ENCODE results near the gene USP30. TPM values are rescaled to one million over a fixed set of nuclear protein-coding genes. Genes with fewer than 3 reads are reported as not detected.

USP30 gene
- total RNA-seq, 1 experiment from 2014 or later, result 7.8 TPM

- peak within 1 kb of the TSS; percentile 35 for H3K4me2 ChIP-seq (ENCODE audit: insufficient read depth, insufficient read length, low read length)
- H2AFZ ChIP-seq (ENCODE audit: low read length), result peak within 1 kb of the TSS; percentile 59
- H3K27ac ChIP-seq (ENCODE audit: insufficient read length, low read depth, low read length), result no peak within 1 kb of the TSS
- no peaks in the 10 kb centered on the region for H3K79me2 ChIP-seq (ENCODE audit: insufficient read depth, low read length)
- H3K9me3 Mint-ChIP-seq, result no peaks in the 10 kb centered on the region
- H3K27ac Mint-ChIP-seq, result no peak within 1 kb of the TSS
- TF ChIP-seq CTCF (conservative IDR thresholded peaks at IDR 0.05), result no peak
- no peak within 1 kb of the TSS for H2BK120ac ChIP-seq (ENCODE audit: low read depth, low read length, poor library complexity, severe bottlenecking)
- H3K23me2 ChIP-seq (ENCODE audit: insufficient read length, low read depth, low read length, poor library complexity, severe bottlenecking), result no peaks in the 10 kb centered on the region
- H3K9ac ChIP-seq (ENCODE audit: extremely low read depth, insufficient read length, low read length), result no peak within 1 kb of the TSS
- H3K18ac ChIP-seq (ENCODE audit: insufficient read length, low read depth, low read length), result no peak within 1 kb of the TSS
- no peak within 1 kb of the TSS for H3K14ac ChIP-seq (ENCODE audit: insufficient read depth, low read length)
- H3T11ph ChIP-seq (ENCODE audit: low read length), result no peak within 1 kb of the TSS
- H2BK20ac ChIP-seq (ENCODE audit: low read depth, low read length, poor library complexity, severe bottlenecking), result no peak within 1 kb of the TSS
- H2BK15ac ChIP-seq (ENCODE audit: low read depth, low read length), result no peak within 1 kb of the TSS
- no peak within 1 kb of the TSS for H4K8ac ChIP-seq (replicated peaks; ENCODE audit: insufficient read length, low read depth, low read length)
- peaks cover 19% of the 10 kb centered on the region for H3K27me3 Mint-ChIP-seq (ENCODE audit: low read depth)
- no peak within 1 kb of the TSS for H3K23ac ChIP-seq (ENCODE audit: insufficient read length, low read depth, low read length)
- H4K91ac ChIP-seq (ENCODE audit: insufficient read length, low read depth, low read length), result no peak within 1 kb of the TSS
- no peak within 1 kb of the TSS for H2AK5ac ChIP-seq (ENCODE audit: insufficient read length, low read length)
- no peak within 1 kb of the TSS for H3K4ac ChIP-seq (ENCODE audit: low read depth, low read length)
- H2BK5ac ChIP-seq (ENCODE audit: insufficient read length, low read length), result no peak within 1 kb of the TSS
- H4K5ac ChIP-seq (ENCODE audit: insufficient read length, low read depth, low read length), result no peak within 1 kb of the TSS
- H3K56ac ChIP-seq (ENCODE audit: insufficient read length, low read depth, low read length), result no peak within 1 kb of the TSS
- WGBS (ENCODE audit: extremely low coverage, insufficient read length, low lambda C conversion rate), result no CpG with 5 or more reads among the region's 30 CpGs
- no peaks in the 10 kb centered on the region for H3K27me3 ChIP-seq (ENCODE audit: insufficient read depth, low read length)
- H4K20me1 ChIP-seq (ENCODE audit: control insufficient read depth, insufficient read depth, insufficient read length), result no peaks in the 10 kb centered on the region
- no peaks in the 10 kb centered on the region for H3K9me3 ChIP-seq (ENCODE audit: control insufficient read depth, low read depth, low read length)
- H3K4me3 Mint-ChIP-seq, result peak within 1 kb of the TSS; percentile 44 to 70; a peak in 4 of 5 replicates
- peaks cover 8 to 10% of the 10 kb centered on the region in 2 experiments for H3K4me1 Mint-ChIP-seq
- no peak within 1 kb of the TSS for H2BK12ac ChIP-seq (ENCODE audit: insufficient read length, low read depth, low read length)
- no peaks in the 10 kb centered on the region; a peak in 1 of 7 replicates for H3K36me3 Mint-ChIP-seq (ENCODE audit: insufficient read depth in 1 of 3, low read depth in 3 of 3)
- DNase-seq, result peak; percentile 96
- H3K4me1 ChIP-seq (ENCODE audit: insufficient read depth, low read length), result no peaks in the 10 kb centered on the region
- no peaks in the 10 kb centered on the region for H3K79me1 ChIP-seq (ENCODE audit: insufficient read depth, low read depth, low read length, poor library complexity, severe bottlenecking)
Measured at GRCh38 chr12:109020796-109021380, 31.5 kb upstream of the USP30 start, which contains the start of gene SVOP. TSS of gene SVOP (minus strand) at chr12:109021068. CDS start at chr12:109020868, 200 bp downstream.
